HG03095 (cell line): ENCODE results near the gene KCNK5.
A peak's percentile ranks its signal among the peaks of the same experiment; 100 is the strongest.

ENCODE experiments used
- ATAC-seq: cut with Tn5 transposase; IDR thresholded peaks from one replicate; pipeline ENCODE4 v1.9.1; 2021; ENCODE audit warnings: moderate library complexity; ENCODE audit not compliant: unreplicated experiment

The KCNK5 gene

DNA sequence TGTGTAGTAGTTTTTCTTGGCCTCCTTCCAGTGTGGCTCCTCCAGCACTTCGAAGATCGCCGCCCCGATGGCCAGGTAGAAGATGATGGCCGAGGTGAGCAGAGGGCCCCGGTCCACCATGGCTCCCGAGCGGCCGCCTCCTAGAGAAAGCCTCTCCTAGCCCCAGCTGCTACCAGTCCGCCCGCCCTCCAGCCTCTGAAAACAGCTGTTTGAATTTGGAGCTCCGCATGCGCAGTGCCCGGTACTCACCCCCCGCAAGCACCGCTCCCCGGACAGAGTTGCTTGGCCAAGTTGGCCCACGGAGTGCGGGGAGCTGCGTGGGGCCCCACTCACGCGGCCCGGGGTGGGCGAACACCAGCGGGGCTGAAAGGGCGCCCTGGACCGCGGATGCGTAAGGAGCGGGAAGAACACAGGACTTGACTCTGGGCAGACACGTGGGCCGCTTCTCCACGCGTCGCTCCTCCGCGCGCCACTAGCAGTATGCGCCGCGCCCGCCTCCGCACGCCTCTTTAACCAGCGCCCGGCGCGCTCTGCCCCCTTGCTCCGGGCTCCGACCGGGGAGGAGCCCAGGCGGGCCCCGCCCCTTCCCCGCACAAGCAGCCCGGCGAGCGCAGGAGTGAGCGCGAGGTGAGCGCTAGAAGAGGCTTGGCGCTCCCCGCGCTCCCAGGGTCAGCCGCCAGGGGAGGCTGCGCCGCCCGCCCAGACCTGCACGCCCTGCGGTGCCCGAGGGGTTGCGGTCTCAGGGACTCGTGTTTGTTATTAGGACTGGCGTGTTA is at the start of gene KCNK5:
Gene KCNK5, minus strand, starts transcription at position 484 of the 776 bp plus-strand sequence. Its CDS starts 364 bp downstream, at position 120.
- peak; percentile 85 for ATAC-seq

GRCh38 chr6:39276379-39276995 is 47.2 kb upstream of the KCNK5 start:
- ATAC-seq = no peak

GRCh38 chr6:39274903-39275302 is 45.6 kb upstream of the KCNK5 start:
- no peak for ATAC-seq

DNA sequence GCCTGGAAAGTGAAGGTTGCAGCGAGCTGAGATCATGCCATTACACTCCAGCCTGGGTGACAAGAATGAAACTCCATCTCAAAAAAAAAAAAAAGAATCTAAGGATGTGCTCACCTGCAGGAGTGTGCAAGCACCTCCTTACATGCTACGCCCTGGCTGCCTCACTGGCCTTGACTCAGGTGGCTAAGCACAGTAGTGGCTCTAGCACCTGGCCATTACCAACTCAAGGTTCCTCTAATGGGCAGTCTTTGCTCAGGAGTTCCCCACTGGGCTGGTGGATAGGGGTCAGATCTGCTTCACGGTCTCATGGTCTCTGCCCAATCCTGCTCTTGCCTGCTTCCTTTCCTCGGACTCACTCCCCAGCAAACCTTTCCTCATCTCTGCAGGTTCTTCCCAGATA is 45.2 kb upstream of the KCNK5 start:
- ATAC-seq = no peak

DNA sequence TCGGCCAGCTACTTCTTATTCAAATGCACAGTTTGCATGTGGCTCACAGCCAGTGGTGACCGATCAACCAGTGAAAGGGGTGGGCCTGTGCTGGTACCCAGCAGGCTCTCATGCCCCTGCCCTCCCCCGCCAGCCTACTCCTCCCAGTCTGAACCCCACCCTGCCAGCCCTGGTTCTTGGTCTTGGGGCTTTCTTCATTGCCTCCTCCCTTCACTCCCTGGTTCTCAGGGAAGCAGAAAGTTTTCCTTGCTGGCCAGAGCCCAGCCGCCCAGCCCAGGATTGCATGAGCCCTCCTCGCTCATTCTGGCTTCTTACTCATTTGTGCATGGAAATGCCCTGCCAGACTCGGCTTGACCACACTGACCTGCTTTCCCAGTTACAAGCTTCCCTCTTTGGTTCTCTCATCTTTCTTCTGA is 44.1 kb upstream of the KCNK5 start:
- ATAC-seq = no peak

DNA sequence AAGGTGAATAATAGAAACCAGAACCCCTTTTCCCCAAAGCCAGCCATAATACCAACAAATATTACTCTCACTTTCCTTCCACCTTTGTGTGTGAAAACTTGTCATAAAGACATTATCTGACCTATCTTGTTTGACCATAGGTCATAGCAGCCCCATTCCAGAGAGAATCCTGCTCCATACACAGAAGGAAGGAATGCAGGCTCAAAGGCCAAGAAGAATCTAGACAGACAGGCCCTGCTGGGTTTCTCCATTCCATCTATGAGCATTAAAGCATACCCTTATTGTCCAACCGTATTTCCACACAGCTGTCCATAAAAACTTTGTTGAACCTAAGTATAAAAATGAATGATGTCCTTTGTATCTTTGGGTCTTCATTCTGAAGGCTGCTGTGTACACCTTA is 40.7 kb upstream of the KCNK5 start:
- no peak for ATAC-seq

DNA sequence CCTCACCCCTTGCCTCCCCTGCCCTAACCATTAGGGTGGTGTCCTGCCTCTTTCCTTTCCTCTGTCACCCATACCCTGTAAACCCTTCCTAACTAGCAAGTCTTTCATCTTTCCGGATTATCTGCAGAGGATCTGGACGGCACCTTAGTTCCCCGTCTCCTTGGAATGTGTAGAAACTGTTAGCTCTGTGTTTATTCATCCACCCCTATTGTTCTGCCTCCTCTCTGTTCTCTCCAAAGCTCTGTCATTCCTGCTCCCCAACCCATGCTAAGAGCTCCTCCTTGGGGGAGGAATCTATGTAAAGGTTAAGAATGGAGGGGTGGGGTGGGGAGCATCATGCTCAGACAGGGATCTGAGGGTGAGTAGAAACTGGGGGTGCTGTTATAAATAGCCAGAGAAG is 39.4 kb upstream of the KCNK5 start:
- ATAC-seq = no peak

DNA sequence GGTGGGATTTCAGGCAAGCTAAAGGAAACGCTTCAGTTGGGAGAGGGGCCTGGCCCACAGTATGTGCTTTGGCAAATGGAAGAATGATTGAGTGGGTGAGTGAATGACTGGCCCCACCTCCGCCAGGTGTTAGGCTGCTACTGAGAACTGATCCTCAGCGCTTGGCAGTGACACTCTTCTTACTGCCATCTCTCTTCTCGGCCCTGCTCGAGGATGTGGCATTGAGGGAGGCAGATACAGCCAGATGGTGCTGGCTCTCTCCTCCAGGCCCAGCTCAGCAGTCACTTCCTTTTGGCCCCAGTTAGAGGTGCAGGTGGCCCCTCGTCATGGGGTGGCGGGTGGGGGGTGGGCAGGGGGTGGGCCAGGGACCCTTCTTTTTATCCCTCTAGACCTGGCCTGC is 38.9 kb upstream of the KCNK5 start:
- ATAC-seq = no peak

- no peak for ATAC-seq
These were observed 37.6 kb upstream of the KCNK5 start for GRCh38 chr6:39266782-39267355.

- ATAC-seq = no peak
These were observed 37.1 kb upstream of the KCNK5 start for GRCh38 chr6:39266375-39266774.

- ATAC-seq = no peak
These were observed 34.2 kb upstream of the KCNK5 start for GRCh38 chr6:39263303-39264037.

DNA sequence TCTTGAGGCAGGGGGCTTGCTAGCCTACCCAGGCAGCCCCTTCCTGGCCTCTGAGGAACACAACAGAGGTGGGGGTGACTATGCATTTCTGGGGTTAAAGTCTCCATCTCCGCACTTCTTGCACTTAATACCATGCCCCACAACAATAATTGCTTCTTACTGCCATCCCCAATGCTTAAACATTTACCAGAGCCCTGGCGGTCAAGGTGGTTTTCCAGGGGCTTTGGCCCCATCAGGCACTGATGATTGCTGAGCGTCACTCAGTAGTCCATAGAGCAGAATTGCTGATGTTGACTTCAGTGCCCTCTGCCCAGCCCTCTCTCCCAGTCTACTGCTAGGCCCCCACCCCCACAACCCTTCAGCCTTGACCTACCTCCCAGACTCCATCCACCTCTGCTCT is 32.5 kb upstream of the KCNK5 start:
- no peak for ATAC-seq

GRCh38 chr6:39260953-39261352 is 31.7 kb upstream of the KCNK5 start:
- ATAC-seq = no peak

DNA sequence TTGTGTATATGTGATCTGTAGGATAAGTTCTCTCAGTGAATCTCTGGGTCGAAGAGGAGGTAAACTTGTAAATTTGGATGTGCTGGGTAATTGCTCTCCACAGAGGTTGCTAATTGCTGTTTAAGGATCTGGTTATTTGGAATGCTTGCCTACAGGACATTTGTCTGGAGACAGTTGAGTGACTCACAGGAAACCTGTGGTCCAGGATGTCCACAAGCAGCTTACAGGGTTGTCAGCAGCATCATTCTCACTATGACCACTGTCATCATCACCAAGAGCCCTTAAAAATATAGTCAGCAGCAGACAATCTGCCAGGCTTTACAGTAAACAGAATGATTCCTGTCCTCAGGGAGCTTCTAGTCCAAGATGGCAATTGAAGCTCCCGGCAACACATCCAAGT is 31.2 kb upstream of the KCNK5 start:
- no peak for ATAC-seq

DNA sequence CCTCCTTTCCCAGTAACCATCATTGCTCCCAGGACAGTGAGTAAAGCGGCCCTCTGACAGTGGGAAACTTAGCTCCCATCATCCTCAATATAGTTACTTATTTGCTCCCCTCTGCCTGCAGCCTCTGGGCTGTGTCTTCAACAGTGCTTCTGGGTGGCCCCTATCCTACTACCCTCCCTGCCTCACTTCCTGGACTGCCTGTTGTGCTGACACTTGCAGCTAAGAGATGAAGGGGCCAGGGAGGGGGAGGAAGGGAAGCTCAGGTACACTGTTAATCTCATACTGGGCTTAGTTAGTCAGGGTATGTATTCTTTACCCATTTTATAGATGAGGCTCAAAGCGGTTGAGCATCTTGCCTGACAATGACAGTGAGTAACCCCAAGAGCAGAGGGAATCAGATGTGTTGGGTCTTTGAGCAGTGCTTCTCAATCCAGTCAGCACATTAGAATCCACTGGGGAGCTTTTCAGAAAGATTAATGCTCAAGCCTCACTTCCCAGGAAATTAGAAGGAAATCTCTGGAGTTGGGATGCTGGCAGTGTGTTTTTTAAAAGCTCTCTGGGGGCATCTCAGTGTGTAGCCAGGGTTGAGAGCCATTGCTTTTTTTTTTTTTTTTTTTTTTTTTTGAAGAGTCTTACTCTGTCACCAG is 27.1 kb upstream of the KCNK5 start:
- no peak for ATAC-seq

DNA sequence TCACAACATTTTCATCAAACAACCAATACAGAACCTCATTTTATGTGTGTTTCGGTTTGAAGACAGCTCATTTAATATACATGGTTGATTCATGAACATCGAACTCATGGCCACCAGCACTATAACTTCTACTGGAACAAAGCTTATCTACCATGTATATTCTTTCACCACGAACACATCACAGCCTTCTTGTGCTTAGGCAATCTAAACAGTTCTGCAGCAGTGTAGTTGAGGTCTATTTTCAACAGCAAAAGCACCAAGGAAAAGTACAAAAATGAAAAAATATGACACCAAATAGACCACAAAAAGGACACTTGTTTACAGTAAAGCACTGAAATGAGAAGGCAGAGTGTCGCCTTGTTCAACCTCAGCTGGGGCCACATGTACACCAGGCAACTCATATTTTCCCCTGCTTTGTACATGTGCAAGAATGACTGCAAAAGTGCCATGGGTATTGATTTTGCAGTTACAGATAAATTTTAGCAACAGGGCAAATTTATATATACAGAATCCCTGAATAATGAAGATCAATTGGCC is 25.8 kb upstream of the KCNK5 start:
- ATAC-seq = no peak

- no peak for ATAC-seq
These were observed 22.1 kb upstream of the KCNK5 start for GRCh38 chr6:39251406-39251805.

- no peak for ATAC-seq
These were observed 21.2 kb upstream of the KCNK5 start for GRCh38 chr6:39250507-39250906.

DNA sequence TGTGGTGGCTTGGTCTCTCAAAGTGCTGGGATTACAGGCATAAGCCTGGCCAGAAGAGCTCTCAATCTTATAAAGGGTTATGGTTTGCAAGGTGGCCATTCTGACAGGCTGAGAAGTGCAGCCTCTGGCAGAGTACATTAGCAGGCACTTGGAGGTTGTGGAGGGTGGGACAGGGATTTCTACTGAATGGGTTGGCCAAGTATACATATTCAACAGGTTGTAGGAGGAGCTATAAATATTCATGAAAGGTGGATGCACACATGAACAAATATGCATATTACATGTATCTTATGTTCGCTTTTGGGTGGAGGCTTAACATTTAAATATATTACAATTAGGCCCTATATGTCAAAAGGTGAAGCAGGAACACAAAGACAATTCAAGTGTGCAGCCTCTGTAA is 20.0 kb upstream of the KCNK5 start:
- no peak for ATAC-seq

DNA sequence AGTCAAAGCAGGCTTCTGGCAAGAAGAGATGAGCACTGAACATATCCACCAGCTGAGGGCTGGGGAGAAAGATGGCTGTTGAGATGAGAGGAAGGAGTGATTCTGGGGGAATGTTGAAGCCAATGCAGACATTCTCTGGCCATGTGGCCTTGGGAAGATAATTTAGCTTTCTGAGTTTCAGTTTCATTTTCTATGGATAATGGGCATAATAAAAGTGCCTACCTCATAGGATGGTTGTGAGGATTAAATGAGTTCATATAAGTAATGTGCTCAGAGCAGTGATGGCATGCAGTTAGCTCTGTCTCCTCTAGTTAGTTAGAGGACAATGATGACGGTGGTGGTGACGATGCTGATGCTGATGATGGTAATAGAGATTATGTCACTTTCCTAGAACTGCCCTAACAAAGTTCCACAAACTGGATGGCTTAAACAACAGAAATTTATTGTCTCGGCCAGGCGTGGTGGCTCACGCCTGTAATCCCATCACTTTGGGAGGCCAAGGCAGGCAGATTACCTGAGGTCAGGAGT is 18.5 kb upstream of the KCNK5 start:
- ATAC-seq = no peak

DNA sequence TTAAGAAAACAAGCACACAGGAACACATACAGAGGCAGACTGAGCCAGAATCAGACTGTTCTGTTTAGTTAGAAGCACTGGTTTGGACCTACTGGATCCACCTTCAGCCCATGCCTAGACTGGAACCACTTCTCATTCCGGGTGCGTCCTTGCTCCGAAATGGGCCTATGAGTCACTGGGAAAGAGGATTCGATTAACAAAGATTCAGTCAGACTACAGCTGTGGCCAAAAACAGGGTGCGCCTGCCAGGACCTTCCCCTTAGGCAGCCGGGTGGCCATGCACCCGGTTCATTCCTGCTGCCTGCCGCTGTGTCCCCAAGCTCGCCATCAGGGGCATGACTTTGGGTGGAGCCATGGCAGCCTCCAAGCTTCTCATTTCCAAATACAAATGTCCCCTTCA is 14.5 kb upstream of the KCNK5 start:
- no peak for ATAC-seq
